NCI-H146 treated with DMSO at 0.1 percent for 48 hours (cell line): ENCODE results near the gene BICC1.

Source experiments
- DNase-seq: peaks from one replicate; lab custom pipeline; 2025; ENCODE audit not compliant: unreplicated experiment; lab: John Stamatoyannopoulos, UW

BICC1 gene

DNA sequence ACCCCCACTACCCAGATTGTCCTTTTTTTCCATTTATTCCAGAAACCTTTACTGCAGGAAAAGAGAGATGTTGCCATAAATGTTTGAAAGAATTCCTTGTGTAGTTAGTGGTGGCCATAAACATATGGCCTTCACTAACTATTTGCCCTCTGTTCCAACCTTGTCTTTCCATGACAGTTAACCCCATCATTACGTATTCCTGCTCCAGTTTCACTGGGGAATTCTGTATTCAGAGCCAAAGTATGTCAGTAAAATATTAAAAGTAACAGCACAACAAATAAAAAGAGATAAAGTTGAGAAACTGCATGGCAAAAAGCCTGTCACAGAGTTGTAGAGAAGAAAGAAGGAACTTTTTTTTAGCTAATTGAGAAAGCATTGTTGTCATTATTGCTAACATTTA is 261.3 kb downstream of the BICC1 start:
- DNase-seq: no peak

DNA sequence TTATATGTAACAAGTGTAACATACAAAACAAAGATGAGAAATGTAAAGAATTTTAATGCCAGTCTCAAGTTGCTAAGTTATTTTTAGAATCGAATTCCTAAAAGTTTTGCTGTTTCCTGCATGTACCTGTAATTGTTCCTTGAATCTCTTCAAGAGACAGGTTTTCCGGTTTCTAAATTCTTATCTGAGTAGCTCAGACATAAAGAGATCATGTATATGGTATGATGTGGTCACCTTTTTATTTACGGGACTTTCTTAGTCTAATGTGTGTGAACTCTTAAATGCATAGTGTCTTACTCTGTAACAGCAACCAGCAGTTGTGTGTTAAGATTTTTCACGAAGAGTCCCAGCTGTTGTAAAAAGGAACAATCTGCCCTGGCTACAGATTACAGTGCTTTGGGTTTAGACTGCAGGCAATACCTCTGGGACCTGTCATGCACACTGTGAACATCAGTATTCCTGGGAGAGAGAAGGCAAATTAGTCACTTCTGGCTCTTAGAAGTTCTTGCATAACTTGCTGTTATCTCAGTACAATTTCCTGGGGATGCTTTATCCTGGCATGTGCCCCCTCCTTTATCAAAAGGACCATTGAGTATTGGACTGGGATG is 263.4 kb downstream of the BICC1 start:
- DNase-seq: no peak

DNA sequence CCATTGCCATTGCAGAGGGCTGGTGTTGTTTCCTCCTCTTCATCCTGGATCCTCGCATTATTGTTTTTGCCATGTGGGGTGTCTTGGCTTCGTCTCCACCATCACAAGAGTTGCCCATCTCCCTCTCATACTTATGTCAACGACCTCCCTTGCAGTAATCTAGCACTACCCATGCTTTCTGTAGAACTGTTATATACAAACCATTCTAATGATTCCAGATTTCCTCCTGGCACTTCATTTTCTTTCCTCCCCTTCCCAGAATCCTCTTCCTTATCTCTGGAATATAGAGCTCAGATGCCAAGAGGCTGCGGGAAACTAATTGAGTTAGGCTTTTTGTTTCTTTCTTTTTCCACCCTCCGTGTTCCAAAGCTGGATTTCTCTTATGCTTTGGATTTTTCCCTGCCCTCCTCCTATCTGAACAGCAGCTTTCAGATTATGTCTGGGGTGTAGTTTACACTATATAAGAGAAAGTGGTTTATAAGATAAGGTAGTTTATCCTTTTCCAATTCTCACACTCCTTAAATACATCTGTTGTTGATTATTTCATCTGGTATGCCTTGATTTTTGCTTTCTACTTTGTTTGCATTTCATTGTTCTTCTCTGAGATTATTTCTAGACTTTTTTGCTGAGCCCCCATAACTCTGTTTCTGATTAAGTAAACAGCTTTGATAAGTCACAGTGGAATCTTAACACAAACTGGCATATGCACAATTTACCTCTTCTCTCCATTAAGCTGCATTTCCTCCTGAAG is 264.1 kb downstream of the BICC1 start:
- no peak for DNase-seq

DNA sequence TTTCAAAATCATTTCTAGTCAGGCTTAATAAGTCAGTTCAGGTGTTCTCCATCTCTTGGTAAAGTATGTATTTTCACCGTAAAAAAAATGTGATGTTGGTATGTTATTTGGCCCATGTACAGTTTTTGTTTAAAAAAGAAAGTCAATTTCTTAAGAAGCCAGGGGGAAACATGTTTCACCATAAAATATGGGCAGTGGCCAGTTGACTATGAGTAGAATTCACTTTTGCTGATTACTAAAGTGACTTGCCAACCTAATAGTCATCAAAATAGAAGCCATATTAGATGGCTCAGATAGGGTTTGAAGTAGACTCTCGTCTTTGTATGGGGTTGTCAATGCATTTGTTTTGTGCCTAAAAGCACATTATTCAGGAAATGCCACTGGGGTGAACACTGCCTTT is 266.3 kb downstream of the BICC1 start:
- no peak for DNase-seq

DNA sequence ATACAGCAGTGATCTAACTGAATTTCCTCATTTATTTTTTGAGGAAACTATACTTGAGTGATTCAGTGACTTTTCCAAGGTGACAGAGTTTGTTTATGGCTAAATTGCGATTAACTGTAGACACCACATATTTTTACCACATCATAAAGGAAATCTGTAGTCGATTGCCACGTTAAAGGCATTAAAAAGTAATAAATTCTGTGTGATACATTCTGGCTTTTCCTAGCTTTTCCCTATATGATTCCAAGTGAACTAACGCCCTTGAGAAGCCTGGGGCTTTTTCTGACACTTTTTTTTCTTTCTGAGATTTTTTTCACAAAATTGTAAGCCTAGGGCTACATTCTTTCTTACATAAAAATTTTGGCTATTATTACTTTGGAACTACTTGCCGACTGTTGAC is 266.9 kb downstream of the BICC1 start:
- no peak for DNase-seq

DNA sequence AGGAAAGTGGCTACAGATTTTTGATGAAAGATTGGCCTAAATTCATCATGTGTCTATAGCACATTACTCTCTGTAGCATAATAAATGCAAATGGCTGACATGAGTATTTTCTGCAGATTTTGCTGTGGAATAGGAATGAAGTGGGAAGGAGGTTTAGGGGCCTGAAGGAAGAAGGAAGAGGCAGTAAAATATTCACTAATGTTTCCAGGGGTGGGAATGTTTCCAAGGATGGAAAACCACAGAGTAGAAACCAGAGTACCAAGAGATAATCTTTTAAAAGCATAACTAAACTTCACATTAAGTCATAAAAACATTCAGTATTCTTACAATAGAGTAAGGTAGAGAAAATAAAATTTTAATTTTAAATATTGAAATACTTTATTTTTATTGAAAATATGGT is 267.8 kb downstream of the BICC1 start:
- no peak for DNase-seq

DNA sequence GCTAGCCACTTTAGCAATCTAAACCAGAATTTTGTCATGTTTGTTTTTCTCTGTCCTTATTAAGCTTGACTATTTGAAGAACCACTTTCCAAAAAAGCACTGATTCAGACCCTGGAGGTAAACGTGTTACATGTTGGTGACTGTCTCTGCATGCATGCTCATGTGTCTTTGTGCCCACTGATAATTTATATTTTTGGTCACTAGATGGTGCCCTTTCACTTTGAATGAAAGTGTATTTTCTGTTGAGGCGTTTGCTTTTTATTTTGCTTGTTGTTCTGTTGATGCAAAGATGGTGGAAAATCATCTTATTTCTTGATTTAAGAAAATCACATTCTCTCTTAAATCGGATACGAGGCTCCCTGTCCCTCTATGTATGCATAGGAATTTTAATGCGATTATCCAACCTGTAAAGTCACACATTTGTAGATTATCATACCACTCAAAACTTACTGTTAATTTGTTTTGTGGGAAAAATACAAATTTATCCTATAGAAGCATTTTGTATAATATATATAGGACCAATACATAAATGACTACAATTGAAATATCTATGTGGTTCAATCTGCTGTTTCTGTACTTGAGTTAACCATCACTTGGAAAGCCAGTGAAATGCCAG is 269.3 kb downstream of the BICC1 start:
- peak; percentile 6 for DNase-seq

DNA sequence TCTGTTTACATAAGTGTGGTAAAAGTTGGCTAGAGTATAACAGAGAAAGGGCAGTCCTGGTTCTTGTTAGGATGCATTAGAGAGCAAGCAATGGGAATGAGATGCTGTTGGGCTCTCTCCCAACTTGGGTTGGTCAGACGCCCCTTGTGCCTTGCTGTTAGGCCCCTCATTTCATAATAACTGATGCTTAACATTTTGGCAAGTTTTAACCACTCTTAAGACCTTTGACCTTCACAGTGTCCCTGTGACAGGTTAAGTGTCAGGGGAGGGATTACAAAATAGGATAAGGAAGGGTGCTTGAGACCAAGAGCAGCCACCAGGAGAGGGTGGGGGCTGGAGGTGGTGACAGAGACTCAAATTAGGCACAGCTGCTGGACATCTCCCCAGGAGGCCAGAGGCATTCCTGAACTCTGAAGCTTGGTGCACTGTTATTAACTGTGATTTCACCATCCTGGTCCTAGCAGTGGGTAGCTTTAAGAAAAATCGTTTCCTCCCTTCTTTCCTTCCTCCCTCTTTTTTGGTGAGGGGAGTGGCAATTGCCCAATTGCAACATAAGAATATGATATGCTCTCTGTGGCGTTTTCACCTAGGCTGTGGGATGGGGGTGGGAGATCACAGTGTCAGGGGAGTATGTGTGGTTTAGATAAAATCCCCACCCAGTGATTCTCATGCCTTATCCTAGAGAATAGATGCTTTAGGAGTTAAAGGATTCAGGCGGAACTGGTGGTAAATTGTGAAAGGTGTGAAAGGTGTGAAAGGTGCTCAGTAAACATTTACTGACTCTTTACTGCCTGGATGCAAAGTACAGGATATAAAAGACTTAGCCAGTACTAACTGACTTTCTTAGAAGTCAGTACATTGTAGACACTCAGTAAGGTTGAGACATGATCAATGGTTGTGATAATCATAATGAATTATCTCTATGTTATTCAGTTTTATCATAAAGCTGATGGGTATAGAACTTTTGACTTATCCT is 270.5 kb downstream of the BICC1 start:
- DNase-seq: no peak

DNA sequence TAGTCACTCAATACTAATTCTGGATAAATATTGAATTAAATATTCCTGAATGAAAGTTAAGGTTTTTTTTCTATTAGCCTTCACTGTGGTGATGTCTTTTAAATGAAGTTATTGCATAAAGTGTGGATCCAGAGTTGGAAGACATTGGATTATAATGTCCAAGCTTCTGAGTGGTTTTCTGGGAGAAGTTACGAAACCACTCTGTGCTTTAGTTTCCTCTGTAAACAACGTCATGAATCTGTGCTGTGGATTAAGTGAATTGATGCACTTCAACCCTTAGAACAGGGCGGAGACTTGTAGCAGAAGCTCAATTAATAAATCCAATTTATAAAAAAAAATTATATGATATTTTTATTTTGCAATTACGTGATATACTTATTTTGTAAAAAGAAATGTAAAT is 271.7 kb downstream of the BICC1 start:
- DNase-seq: no peak

DNA sequence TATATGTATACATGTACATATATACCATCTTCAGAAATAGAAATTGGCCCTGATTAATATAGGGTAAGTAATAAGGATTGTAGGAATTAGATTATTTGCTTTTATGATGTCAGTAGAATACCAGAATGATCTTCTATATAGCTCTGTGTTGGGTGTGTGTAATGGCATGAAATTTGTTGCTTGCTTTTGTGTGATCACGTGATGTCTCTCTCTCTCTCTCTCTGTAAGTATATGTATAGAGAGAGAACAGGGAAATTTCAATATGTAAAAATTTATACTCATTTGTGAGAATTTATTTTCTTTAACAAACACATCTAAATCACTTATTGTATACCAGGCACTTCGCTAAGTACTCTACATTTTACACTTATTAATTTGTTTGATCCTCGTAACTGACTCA is 272.7 kb downstream of the BICC1 start:
- DNase-seq: no peak

DNA sequence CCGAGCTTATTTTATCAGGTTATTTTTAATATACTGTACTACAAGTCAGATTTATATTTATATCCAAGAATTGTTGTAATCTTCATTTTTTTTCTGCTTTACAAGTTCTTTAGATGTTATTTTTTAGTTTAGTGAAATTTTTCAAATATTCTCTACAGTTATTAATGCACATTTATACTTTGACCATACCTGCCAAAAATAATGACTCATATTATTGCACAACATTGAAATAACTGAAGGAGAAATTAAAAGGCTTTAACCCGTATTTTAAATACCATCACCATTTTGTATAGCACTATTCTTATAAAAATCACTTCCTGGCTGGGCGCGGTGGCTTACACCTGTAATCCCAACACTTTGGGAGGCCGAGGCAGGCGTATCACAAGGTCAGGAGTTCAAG is 278.5 kb downstream of the BICC1 start:
- DNase-seq: no peak

DNA sequence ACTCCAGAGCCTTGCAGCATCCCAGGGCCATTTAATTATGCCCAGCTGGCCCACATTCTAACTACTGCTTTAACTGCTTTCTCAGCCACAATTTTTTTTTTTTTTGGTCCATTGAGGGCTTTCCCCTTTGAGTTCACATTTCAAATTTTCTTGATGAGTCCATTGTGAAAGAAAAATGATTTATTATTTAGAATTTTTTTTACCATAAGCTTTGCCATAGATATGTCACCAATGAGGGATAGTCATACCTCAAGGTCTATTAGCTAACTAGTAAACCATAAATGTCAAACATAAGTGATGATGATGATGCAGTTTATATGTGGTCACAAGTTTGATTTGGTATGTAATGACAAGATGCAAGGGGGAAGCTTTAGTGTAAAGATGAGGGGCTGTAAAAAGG is 282.9 kb downstream of the BICC1 start:
- no peak for DNase-seq

DNA sequence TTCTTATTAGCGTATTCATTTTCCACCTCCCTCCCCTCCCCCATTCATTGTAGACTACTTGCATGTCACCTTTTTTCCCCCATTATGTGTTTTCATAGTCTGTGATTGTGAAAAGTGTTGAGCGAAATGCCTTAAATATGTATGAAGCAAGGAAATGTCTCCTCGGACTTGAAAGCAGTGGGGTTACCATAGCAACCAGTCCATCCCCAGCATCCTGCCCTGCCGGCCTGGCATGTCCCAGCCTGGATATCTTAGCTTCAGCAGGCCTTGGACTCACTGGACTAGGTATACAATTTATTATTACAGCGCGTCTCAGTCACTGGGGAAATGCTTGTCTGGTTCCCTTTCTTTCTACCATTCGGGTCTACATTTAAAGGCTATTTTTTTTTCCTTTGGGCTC is 283.6 kb downstream of the BICC1 start:
- DNase-seq: no peak

DNA sequence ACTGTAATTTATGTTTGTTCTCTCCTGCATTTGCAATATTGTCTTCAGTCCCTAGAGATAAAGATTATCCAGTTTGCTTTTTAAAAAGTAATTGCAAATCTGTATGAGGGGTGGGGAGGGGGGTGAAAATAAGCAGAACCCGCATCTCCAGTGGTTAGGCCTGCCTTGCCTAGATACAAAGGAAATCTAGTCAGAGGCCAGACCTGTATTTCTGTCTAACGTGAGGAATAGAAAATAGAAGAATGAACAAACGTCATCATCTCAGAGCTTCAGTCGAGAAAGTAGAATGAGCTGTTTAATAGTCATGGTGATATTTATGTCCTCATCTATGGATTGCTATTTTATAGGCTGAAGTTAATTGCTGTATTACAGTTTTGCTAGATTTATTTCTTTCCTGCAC is 284.2 kb downstream of the BICC1 start:
- DNase-seq: no peak

DNA sequence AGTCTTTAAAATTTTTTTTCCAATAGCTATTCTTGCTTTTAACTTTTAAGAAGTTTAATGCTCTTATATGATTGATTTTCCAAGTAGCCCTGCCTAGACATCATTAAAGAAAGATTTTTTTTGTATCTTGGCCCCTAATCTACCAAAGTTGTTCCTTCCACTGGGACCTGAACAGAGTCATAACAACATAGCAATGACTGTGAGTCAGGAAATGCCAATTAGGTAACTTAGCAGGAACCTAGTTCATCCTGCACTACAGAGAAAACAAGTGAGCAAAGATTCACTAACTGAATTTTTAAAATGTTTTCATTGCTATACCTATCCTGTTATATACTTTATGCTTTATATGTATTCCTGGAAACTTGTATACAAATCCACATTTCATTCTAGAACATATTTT is 284.7 kb downstream of the BICC1 start:
- DNase-seq: no peak

DNA sequence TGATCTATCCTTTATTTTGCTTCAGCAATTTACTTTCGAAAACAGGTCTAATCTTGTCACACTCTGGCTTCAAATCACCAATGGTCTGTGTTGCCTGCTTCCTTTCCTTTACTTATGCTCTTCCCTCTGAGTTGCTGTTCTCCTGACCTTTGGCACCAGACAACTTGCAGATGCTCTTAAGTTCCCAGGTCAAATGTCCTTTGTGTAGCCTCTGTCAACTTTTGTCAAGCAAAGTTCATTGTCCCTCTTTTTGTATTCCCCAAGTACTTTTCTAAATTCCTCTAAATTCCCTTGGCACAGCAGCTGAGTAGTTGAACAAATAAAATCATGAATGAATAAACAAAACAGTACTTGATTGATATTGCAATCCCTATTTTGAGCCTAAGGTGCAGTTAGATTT is 289.4 kb downstream of the BICC1 start:
- DNase-seq: no peak

DNA sequence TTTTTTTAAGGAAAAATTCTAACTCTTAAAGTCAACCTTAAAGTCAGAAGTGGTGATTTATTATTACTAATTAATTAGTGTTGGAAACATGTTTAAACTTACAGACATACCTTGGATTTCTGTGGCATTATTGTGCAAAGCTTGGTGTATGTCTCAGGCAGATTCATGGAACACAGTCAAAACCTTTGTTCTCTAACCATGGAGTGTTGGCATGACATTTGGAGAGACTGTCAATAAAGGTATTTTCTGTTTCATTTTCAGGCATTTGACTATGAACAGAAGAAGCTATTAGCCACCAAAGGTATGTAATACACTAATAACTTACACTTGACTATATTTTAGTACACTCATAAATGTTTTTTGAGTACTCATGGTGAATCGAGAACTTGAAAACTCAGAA is 293.7 kb downstream of the BICC1 start:
- no peak for DNase-seq

DNA sequence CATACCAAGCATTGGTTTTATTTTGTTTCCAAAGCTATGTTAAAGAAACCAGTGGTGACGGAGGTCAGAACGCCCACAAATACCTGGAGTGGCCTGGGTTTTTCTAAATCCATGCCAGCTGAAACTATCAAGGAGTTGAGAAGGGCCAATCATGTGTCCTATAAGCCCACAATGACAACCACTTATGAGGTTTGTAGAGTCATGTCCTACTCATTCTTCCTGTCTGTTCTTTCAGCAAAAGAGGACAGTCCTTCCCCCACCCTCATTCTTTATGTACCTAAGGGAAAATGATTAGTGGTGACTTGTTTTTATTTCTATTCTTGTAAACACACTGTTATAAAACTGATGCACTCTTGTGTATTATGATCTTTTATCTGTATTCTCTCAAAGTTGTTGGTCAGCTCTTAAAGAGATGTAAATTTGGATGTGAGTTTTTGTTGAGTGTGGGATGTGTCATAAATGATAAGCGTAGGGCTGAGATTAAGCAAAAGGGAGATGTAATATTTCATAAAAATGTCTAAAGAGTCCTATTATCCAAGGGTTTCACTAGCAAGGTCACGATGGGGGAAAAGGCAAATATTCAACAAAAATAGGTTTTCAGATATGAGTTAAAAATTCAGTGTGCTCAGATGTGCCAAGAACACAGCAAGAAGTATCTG is 294.4 kb downstream of the BICC1 start:
- DNase-seq: no peak

DNA sequence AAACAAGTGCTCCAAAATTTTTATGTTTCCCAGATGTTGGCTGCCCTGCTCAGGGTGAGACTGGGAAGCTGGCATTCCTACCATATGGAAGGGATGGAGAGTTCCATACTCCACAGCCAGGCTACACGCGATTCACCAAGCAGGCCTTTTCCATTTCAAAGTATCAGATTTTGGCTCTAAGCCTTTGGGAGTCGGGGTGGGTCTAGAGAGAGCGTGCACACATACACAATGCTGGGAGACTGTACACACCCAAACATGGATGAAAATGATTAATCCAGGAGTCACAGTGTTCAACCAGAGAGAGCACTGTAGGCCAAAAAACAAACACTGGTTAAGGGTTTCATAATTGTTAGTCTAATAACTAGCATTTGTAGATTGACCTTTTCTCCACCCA is 295.0 kb downstream of the BICC1 start:
- DNase-seq: no peak

DNA sequence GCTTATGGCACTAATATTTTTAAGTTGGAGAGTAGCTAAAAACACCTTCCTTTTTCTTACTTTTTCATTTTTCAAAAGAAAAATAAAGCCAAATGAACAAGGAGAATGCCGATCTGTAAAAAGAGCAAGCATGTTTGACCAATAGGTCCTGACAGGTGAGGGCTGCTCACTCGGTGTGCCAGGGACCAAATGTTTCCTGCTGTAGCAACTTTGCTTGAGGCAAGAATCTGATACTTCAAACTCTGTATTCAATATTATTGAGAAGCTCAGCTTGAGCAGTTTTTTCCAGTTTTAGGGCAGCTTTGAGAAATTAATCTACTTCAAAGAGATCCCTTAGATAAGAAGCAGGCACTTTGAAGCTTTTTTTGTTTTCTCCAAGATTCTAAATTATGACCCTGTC is 298.1 kb downstream of the BICC1 start:
- DNase-seq: no peak

DNA sequence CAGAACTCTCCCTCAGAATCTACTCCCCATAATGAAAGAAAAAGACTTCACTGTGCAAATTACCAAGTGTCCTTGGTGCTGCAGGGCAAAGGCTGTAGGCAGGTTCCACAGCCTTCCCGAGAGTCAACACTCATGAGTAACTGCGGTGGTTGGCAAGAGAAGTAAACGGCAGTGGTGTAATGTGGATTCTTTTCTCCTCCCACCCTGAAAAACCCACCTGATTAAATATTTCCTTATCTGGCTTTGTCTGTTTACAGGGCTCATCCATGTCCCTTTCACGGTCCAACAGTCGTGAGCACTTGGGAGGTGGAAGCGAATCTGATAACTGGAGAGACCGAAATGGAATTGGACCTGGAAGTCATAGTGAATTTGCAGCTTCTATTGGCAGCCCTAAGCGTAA is 300.9 kb downstream of the BICC1 start:
- no peak for DNase-seq
